IgD-negative memory B cell (primary cell): ENCODE measurements around the gene SP140. TPM values are rescaled to one million over a fixed set of nuclear protein-coding genes. Genes with fewer than 3 reads are reported as not detected.
"Not testable (repeated sequence)": the region's sequence is repeated elsewhere in the genome, so short reads cannot be mapped to it uniquely, and the experiment has no call there.

ENCODE experiments used
- H3K27ac Mint-ChIP-seq, 3 donors: one replicate each; pipeline ENCODE4 v1.8.0; 2020 to 2022; ENCODE audit warnings: mild to moderate bottlenecking in 3 of 3, mixed read lengths in 3 of 3, moderate library complexity in 1 of 3
- H3K27me3 Mint-ChIP-seq: one replicate; pipeline ENCODE4 v1.8.0; 2021; ENCODE audit warnings: mixed read lengths
- H3K36me3 Mint-ChIP-seq: one replicate; pipeline ENCODE4 v1.8.0; 2020; ENCODE audit warnings: mild to moderate bottlenecking, mixed read lengths
- H3K4me1 Mint-ChIP-seq, 3 donors: one replicate each; pipeline ENCODE4 v1.8.0; 2020 to 2022; ENCODE audit warnings: mixed read lengths in 3 of 3, mild to moderate bottlenecking in 1 of 3
- H3K4me3 Mint-ChIP-seq, 4 donors: one replicate each; pipeline ENCODE4 v1.8.0; 2020 to 2022; ENCODE audit warnings: mild to moderate bottlenecking in 4 of 4, mixed read lengths in 4 of 4, moderate library complexity in 3 of 4
- H3K9me3 Mint-ChIP-seq, 3 donors: one replicate each; pipeline ENCODE4 v1.8.0; 2020 to 2021; ENCODE audit warnings: mixed read lengths in 3 of 3, mild to moderate bottlenecking in 1 of 3
- polyA plus RNA-seq: library from polyadenylated mRNA; unstranded; fragments of 300-500 nt; fragmentation: Illumina TruSeq; gene quantifications from one replicate; pipeline ENCODE4 v1.2.3, GENCODE V29; 2021

SP140 gene
- polyA plus RNA-seq, 1 donor from 2014 or later = 130 TPM

DNA sequence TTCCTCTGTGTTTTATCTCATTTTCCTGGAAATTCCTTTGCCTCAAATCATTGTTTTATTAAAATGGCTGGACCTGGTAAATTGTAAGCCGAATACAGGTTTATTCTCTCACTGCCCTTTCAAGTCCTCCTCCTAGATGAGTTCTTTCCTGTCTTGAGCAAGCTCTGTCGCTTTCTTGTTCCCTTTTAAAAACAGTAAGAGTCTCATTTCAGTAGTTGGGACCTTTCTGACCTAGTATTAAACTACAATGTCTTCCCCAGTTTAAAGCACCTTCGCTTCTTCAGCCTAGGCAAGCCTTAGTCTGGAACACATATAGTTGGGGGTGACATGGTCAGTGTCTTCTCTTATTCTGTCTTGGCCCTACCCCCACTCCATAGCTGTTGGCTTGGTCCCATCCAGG, 60.5 kb downstream of the SP140 start:
- H3K27me3 Mint-ChIP-seq = no peaks in the 10 kb centered on the region
- peaks cover 0 to 10% (median 7%) of the 10 kb centered on the region in 3 donors for H3K4me1 Mint-ChIP-seq
- H3K27ac Mint-ChIP-seq = peak overlapping the region in 1 of 3 donors; percentile 59
- H3K4me3 Mint-ChIP-seq = no peak overlapping the region
- H3K36me3 Mint-ChIP-seq = peaks cover 30% of the 10 kb centered on the region
- peaks cover 0 to 2% (median 0%) of the 10 kb centered on the region in 3 donors for H3K9me3 Mint-ChIP-seq

DNA sequence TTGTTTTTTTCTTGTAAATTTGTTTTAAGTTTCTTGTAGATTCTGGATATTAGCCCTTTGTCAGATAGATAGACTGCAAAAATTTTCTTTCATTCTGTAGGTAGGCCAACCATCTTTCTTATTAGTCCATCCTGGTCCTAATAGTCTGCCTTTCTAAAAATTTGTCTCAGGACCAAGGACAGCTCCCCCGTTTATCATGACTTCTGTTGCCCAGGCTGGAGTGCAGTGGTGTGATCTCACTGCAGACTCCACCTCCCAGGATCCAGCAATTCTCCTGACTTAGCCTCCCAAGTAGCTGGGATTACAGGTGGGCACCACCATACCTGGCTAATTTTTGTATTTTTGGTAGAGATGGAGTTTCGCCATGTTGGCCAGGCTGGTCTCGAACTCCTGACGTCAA, 63.8 kb downstream of the SP140 start:
- H3K4me3 Mint-ChIP-seq, H3K9me3 Mint-ChIP-seq, H3K27me3 Mint-ChIP-seq: not testable (repeated sequence)
- H3K4me1 Mint-ChIP-seq = peaks cover 0 to 10% (median 7%) of the 10 kb centered on the region in 3 donors
- peaks cover 35% of the 10 kb centered on the region for H3K36me3 Mint-ChIP-seq
- peak overlapping the region in 2 of 3 donors; percentile 16 to 63 for H3K27ac Mint-ChIP-seq

DNA sequence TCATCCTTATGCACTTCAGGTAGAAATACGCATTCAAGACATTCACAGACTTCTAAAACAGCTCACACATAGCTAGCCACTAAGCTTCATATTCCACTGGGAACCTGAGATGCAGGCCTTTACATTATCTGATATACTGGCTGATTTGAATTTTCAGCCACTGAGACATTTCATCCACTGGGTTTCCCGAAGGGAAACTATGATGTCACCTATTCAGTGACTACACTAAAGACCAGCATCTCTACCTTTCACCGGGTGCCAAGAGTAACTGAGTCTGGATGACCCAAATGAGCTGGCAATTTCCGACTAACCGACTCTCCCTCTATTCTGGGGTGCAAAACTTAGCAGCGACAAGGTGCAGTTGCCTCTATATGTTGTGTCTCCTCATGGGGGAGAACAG, 69.7 kb downstream of the SP140 start:
- Mint-ChIP-seq H3K27me3 (no peaks in the 10 kb centered on the region), H3K9me3 (peaks cover 0 to 3% (median 0%) of the 10 kb centered on the region in 3 donors), H3K4me3 (peak overlapping the region in 1 of 4 donors; percentile 83), H3K27ac (peak overlapping the region in 1 of 3 donors; percentile 10), H3K36me3 (peaks cover 31% of the 10 kb centered on the region), H3K4me1 (peaks cover 0 to 3% (median 0%) of the 10 kb centered on the region in 3 donors)

DNA sequence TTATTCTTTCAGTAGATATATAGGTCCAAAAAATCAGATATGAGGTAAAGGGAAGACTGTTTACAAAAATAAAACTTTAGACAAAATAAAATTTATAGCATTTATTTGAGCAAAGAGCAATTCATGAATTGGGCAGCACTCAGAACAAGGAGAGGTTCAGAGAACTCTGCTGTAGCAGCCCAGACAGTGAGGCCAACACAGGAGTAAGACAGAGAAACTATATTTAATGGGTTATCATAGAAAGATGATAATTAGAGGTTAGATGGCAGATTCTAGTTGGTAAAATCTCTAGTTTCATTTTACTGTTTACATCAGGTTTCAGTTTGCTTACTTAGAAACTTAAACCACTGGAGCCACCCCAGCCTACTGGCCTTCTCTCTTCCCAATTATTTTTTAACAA, 71.4 kb downstream of the SP140 start:
- Mint-ChIP-seq H3K27ac (no peak overlapping the region), H3K36me3 (peaks cover 35% of the 10 kb centered on the region), H3K9me3 (peaks cover 0 to 3% (median 2%) of the 10 kb centered on the region in 3 donors), H3K4me1 (peaks cover 0 to 4% (median 3%) of the 10 kb centered on the region in 3 donors), H3K27me3 (no peaks in the 10 kb centered on the region), H3K4me3 (no peak overlapping the region)

DNA sequence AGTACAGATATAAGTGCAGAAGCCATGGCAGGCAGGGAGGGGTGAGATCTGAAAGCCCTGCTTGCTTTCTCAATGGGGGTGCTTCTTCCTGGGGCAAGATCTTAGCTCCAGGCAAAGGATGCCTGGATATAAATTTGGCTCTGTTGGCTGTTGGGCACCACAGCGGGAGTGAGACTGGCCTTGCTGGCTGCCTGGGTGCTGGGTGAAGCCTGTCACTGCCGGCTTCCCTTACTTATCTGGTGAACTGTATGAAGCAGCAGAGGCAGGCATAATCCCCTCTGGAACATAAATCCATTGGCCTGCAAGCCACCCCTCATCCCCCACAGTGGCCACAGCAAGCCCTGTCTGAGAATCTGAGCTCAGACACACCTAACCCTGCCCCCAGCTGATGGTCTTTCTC, 74.1 kb downstream of the SP140 start:
- Mint-ChIP-seq H3K27ac (peak overlapping the region in 1 of 3 donors; percentile 20), H3K27me3 (no peaks in the 10 kb centered on the region), H3K4me3 (no peak overlapping the region), H3K4me1 (peaks cover 0 to 12% (median 3%) of the 10 kb centered on the region in 3 donors), H3K9me3 (peaks cover 0 to 3% (median 2%) of the 10 kb centered on the region in 3 donors), H3K36me3 (peaks cover 36% of the 10 kb centered on the region)

DNA sequence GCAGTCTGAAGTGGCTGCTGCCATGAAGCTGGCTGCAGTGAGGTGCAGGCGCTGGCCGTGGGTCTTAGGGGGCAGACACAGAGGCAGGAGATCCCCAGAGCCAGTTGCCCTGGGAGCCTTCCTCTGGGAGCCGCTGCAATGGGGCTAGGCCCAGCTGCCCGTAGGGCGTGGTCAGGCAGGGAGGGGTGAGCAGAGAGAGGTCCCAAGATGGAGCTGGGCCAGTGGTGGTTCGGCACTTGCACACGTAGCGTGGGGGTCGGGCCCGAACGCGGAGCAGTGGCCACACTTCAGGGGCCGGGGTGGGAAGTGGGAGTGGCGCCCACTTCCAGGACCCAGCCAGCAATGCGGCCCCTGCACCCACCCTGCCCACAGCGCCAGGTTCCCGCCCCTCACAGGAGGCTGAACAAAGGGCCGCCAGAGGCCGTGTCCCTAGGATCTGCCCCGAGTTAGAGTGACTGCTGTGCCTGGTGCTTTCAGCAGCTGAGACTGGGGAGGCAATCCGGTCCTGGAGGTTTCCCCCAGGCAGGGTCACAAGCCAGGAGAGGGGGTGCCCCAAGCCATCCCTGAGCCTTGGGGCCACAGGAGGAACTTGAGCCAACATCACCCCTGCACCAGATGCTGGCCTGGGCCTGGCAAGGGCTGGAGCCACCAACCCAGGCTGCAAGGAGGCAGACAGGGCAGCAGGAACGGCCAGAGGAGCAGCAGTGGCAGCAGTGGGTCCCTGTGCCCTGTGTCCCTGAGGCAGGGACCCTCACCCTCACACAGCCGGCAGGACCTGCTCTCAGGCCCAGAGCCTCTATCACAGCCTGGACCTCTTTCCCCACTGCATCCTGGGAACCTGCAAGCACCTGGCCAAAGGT, 80.1 kb downstream of the SP140 start:
- H3K9me3 Mint-ChIP-seq = peaks cover 0 to 2% (median 0%) of the 10 kb centered on the region in 3 donors
- peak overlapping the region in 2 of 3 donors; percentile 45 to 82 for H3K27ac Mint-ChIP-seq
- peaks cover 2 to 12% (median 7%) of the 10 kb centered on the region in 3 donors for H3K4me1 Mint-ChIP-seq
- peaks cover 23% of the 10 kb centered on the region for H3K36me3 Mint-ChIP-seq
- H3K4me3 Mint-ChIP-seq = no peak overlapping the region
- H3K27me3 Mint-ChIP-seq = no peaks in the 10 kb centered on the region

DNA sequence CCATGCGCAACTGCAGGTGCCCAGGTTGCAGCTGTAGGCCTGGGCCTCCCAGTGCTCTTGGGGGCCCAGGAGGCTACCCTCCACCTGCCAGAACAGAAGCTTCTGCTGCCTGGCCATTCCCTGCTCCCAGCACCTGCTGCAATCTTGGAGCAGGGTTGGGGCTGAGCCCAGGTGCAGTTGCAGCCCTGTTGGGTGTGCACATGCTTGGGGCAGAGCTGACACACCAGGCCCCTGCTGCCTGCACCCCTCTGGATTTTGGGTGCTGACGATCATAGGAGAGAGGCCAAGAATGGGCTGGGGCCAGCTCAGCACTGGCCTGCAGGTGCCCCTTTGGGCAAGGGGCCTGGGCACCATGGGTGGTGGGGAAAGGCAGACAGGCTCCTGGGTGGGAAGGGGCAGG, 80.9 kb downstream of the SP140 start:
- H3K4me1 Mint-ChIP-seq = peaks cover 2 to 8% (median 7%) of the 10 kb centered on the region in 3 donors
- H3K4me3 Mint-ChIP-seq = no peak overlapping the region
- H3K27me3 Mint-ChIP-seq = no peaks in the 10 kb centered on the region
- H3K27ac Mint-ChIP-seq = peak overlapping the region in 1 of 3 donors; percentile 21
- H3K36me3 Mint-ChIP-seq = peaks cover 21% of the 10 kb centered on the region
- H3K9me3 Mint-ChIP-seq = peaks cover 0 to 2% (median 0%) of the 10 kb centered on the region in 3 donors

DNA sequence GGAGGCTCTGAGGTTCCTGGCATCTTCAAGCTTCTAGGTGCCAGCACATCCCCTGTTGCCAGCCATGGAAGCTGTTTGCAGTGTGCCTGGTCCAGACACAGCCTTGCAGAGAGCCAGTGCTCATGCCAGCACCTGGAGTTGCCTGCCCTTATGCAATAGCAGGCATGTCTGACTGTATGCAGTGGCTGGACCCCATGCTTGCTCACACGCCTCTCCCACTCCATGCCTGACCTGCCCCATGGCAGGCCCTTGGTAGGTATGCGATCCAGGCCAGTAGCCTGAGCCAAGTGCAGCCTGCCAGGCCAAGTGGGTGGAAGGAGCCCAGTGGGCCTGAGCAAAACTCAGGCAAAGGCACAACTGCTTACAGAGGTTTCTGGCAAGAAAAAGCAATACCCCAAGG, 81.9 kb downstream of the SP140 start:
- no peaks in the 10 kb centered on the region for H3K27me3 Mint-ChIP-seq
- H3K4me1 Mint-ChIP-seq = peaks cover 2 to 7% (median 5%) of the 10 kb centered on the region in 3 donors
- no peaks in the 10 kb centered on the region for H3K9me3 Mint-ChIP-seq
- no peak overlapping the region for H3K4me3 Mint-ChIP-seq
- peak overlapping the region in 1 of 3 donors; percentile 16 for H3K27ac Mint-ChIP-seq
- peaks cover 16% of the 10 kb centered on the region for H3K36me3 Mint-ChIP-seq

DNA sequence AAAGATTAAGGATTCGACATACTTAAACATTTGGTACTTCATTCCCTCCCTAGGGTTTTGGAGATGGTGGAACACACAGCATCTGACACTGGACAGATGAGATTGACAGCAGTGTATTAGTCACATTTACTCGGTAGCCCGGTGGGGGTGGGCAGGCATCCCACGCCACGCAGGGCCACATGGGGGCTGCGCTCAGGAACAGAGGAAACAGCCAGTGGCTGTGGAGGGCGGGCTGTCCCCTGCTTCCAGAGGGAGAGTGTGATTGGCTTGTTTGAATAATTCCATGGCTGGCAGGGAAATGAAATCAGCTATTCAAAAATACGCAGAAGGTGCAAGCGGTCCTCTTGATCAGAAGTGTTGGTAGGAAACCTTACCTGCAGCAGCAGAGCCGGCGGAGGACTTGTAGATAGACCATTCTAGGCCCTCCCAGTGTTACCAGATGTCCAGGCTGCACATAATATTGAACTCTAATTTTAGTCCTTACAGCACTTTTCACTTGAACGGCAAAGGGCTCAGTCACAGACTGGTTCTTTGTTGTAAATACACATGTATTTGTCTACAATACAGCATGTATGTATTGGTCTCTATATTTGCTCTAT, 83.0 kb downstream of the SP140 start:
- Mint-ChIP-seq H3K27me3 (no peaks in the 10 kb centered on the region), H3K27ac (peak overlapping the region in 1 of 3 donors; percentile 35), H3K9me3 (no peaks in the 10 kb centered on the region), H3K36me3 (peaks cover 13% of the 10 kb centered on the region), H3K4me3 (no peak overlapping the region), H3K4me1 (peaks cover 0 to 5% (median 2%) of the 10 kb centered on the region in 3 donors)

DNA sequence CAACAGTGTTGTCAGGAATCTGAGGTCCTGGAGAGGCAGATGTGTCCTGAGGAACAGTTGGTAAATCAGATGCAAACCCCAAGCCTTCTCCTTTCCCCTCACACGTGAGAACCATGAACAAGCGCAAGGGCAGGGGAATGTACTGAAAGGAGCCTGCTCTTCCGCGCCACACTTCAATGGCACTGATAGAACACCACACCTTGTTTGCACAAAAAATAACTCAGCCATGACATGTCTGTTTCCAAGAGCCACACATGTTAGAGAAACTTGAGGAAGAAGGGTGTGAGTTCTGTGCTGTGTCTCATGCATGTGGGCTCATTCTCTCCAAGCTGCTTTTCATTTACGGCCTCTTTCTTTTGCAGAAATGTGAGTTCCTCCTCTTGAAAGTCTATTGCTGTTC, 85.3 kb downstream of the SP140 start:
- peak overlapping the region in 1 of 3 donors; percentile 47 for H3K27ac Mint-ChIP-seq
- H3K4me1 Mint-ChIP-seq = peaks cover under 1 to 12% (median 4%) of the 10 kb centered on the region in 3 donors
- H3K9me3 Mint-ChIP-seq, H3K27me3 Mint-ChIP-seq, H3K4me3 Mint-ChIP-seq, H3K36me3 Mint-ChIP-seq: not testable (repeated sequence)

DNA sequence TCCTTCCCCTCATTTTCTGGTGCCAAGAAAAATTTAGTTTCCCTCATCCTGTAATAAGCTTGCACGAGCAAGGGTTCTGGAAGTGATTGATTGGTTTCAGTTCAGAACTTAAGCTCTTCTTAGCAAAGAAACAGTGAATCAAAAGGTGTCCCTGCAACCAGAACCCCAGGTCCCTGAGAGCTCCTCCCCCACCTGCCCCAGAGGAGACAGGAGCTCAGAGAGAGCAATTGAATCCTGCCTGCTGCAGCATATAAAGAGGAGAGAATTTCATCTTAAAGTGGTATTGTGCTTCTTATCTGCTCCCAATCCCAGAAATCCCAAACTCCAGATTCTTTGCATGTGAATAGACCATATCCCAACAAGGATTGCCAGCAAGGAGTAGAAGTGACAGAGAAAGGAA, 86.1 kb downstream of the SP140 start:
- H3K27ac Mint-ChIP-seq, H3K4me3 Mint-ChIP-seq, H3K9me3 Mint-ChIP-seq, H3K36me3 Mint-ChIP-seq, H3K27me3 Mint-ChIP-seq: not testable (repeated sequence)
- H3K4me1 Mint-ChIP-seq = peaks cover 5 to 15% (median 7%) of the 10 kb centered on the region in 3 donors

DNA sequence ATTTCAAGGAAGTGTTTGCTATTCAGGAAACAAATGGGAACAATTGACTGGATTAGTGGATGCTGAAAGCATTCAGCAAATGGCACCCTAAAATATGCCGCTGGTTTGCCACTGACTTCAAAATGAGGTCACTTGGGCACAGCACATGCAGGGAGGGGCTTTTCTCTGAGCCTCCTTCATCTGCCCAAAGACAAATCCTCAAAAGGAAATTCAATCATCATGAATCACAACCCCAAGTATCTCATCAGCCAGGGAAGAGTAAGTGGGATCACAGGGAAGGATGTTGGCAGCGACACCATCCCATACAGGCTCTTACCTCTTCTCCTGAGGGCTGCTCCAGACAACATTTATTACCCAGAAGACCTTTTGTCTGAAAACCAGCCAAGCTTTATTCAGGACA, 87.1 kb downstream of the SP140 start:
- peaks cover 10% of the 10 kb centered on the region for H3K36me3 Mint-ChIP-seq
- no peak overlapping the region for H3K27ac Mint-ChIP-seq

DNA sequence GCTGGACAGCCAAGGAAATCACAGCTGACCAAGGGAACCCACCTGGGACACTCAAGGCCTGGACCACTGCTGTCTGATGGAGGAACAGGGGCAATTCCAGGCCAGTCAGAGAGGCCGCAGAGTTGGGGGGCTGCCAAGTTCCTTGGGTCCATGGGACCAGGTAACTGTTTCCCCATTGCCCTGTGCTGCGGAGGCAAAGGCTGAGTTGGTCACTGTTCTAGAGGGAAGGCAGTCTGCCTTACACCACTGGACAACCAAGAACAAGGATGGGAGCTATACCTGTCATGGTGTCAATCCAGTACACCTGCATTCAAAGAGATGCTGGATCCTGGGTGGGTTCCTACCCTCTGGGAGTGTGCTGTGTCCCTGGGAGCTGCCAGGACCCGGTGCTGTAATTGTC, 91.8 kb downstream of the SP140 start:
- Mint-ChIP-seq H3K4me1 (peaks cover 26 to 43% (median 32%) of the 10 kb centered on the region in 3 donors), H3K4me3 (peak overlapping the region in 1 of 4 donors; percentile 70), H3K27ac (peak overlapping the region; percentile 40 to 96 (median 47)), H3K36me3 (peaks cover 8% of the 10 kb centered on the region), H3K27me3 (no peaks in the 10 kb centered on the region), H3K9me3 (no peaks in the 10 kb centered on the region)

More for the DNA sequence above, 87.1 kb downstream of the SP140 start:
- H3K4me1 Mint-ChIP-seq = peaks cover 5 to 20% (median 8%) of the 10 kb centered on the region in 3 donors
- no peaks in the 10 kb centered on the region for H3K27me3 Mint-ChIP-seq
- H3K9me3 Mint-ChIP-seq = no peaks in the 10 kb centered on the region
- no peak overlapping the region for H3K4me3 Mint-ChIP-seq

DNA sequence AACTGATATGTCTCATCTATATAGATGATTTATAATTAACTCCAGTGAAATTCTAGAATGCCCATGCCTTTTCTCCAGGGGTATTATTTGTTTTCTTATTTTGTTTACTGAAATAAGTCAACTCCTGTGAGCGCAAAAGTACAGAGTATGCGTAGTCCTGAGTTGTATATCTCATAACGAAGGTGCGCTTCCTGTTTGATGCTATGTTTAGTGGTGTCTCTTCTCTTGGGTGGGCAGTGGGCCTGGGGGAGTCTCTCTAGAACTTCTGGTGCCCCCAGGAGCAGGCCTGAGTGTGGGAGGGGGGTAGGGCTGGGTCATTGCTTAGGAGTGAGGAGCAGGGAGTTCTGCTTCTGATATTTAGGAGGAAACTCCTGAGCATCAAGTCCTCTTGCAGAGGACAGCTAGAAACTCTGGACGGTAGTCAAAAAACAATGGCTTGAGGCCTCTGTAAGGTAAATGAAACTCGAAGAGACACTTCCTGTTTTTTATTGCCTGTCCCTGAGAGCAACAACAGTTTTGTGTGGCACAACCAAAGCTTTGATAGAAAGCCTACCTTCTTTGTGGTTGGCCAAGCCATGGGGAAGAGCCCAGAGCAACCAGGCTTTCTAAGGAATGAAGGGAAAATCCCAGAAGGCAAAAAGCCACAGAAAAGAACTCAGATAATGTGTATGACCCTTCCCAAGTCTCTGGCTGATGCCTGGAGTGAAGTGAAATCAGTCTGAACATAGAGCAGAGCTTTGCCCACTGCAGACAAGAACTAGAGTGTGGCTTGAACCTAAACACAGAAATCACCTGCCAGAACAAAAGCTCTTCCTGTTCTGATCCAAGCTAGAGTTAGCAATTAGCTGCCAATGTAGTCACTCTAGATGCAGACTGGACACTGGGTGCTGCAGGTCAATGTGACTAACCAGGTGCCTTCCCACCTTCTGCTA, 92.9 kb downstream of the SP140 start:
- H3K9me3 Mint-ChIP-seq = no peaks in the 10 kb centered on the region
- H3K4me1 Mint-ChIP-seq = peaks cover 26 to 47% (median 35%) of the 10 kb centered on the region in 3 donors
- no peaks in the 10 kb centered on the region for H3K27me3 Mint-ChIP-seq
- H3K36me3 Mint-ChIP-seq = peaks cover 8% of the 10 kb centered on the region
- peak overlapping the region; percentile 37 to 81 (median 72) for H3K4me3 Mint-ChIP-seq
- peak overlapping the region; percentile 40 to 96 (median 47) for H3K27ac Mint-ChIP-seq
